ENCODE measurements around the gene TBX4.

DNA sequence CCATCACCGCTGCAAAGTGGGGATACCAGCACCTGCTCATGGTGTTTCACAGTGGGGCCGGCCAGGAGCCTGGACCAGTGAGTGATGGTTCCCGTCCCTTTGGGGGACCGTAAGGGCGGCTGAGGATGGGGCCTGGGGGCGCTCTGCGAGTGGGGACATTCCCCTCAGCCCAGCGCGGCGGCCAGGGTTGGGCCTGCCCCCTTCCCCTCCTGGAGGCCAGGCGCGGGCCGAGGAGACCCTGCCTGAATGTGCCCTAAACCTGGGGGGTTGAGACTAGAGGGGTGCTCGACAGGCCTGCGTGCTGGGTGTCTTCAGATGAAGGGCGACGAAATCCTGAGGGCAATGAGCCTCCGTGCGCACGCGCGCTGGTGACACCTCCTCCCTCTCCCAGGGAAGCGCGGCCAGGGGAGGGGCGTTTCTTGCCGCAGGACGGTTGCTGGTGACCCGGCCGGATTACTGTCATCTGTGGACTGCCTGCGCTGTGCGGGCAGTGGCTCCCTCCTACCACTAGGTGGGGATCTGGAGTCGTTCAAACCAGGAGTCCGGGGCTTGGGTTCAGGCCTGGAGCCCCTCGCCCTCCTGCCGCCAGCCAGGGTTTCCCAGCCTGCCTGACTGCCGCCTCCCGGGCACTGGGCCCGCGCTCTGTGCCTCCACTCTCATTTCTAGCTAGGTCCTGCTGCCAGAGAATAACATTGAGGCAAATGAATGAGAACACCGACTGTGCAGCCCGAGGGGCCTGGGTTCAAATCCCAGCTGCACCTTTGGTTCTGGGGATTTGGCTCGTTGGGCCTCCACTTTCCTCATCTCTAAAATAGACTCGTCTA is 35.5 kb upstream of the TBX4 start:
- TF ChIP-seq EZH2 (IDR thresholded peaks at IDR 0.05; ENCODE audit: insufficient read depth, poor library complexity, severe bottlenecking): no peak
- no peak for TF ChIP-seq EZH2phosphoT487 (IDR thresholded peaks at IDR 0.05; ENCODE audit: insufficient read depth, low read depth)
